Osteocyte (in vitro differentiated cells): Measurements from ENCODE around the gene KANK4. TPM values are rescaled to one million over a fixed set of nuclear protein-coding genes. Genes with fewer than 3 reads are reported as not detected.

ENCODE experiments used
- DNase-seq: peaks from one replicate; pipeline ENCODE4 v3.0.0; 2021; ENCODE audit warnings: mixed read lengths; ENCODE audit not compliant: unreplicated experiment; ENCODE audit errors: extremely low spot score
- H3K27ac Mint-ChIP-seq: one replicate; pipeline ENCODE4 v1.8.0; 2021; ENCODE audit warnings: mild to moderate bottlenecking, mixed read lengths; ENCODE audit not compliant: unreplicated experiment
- H3K27me3 Mint-ChIP-seq: one replicate; pipeline ENCODE4 v1.8.0; 2021; ENCODE audit warnings: mixed read lengths; ENCODE audit not compliant: unreplicated experiment
- H3K36me3 Mint-ChIP-seq: one replicate; pipeline ENCODE4 v1.8.0; 2021; ENCODE audit warnings: mixed read lengths; ENCODE audit not compliant: unreplicated experiment
- H3K4me1 Mint-ChIP-seq: one replicate; pipeline ENCODE4 v1.8.0; 2021; ENCODE audit warnings: mixed read lengths; ENCODE audit not compliant: unreplicated experiment
- H3K4me3 Mint-ChIP-seq: one replicate; pipeline ENCODE4 v1.8.0; 2021; ENCODE audit warnings: mild to moderate bottlenecking, moderate library complexity, mixed read lengths; ENCODE audit not compliant: unreplicated experiment
- H3K9me3 Mint-ChIP-seq: one replicate; pipeline ENCODE4 v1.8.0; 2021; ENCODE audit warnings: mixed read lengths; ENCODE audit not compliant: unreplicated experiment
- total RNA-seq: library from RNA; stranded (reverse); gene quantifications from 2 replicates; pipeline ENCODE4 v1.2.1, GENCODE V29; 2021
- TF ChIP-seq, protein P1 (sequence below): fragments of 200-600 bp; sonication (generic); IDR thresholded peaks from 2 replicates; pipeline ENCODE4 v1.5.0; 2021; ENCODE audit warnings: antibody characterized with exemption, mild to moderate bottlenecking, moderate library complexity

KANK4 gene
- total RNA-seq, 1 donor from 2014 or later, result not detected

DNA sequence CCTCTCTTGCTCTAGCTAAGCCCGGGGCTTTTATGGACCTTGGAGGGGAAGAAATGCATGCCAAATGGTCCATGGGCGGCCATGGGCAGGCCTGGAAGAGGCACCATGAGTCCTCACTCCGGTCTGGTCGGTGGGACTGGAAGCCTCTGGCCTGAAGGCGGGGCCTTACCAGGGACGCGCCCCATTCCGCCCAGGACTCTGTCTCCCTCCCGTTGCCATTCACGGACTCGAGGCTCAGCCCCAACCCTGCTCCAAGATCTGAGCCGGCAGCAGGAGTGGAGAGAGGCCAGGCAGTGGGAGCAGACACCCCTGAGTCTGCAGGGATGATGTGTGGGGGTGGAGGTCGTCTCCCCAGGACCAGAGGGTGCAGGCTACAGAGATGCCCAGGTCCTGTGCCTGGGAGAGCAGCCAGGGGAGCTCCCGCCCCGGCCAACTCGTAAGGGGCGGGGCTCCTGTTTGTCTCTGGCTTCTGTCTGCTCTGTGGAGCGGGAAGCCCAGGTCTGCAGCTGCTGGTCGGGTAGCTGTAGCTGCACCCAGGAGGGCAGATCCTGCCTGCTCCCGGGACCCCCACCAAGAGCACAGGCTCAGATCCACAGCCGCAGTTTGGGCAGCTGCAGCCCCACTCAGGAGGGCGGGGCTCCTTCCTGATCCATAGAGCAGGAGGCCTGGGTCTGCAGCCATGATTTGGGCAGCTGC is 8.3 kb upstream of the KANK4 start:
- Mint-ChIP-seq H3K27ac (no peak overlapping the region), H3K4me1 (no peaks in the 10 kb centered on the region), H3K36me3 (no peaks in the 10 kb centered on the region), H3K27me3 (peaks cover 11% of the 10 kb centered on the region), H3K9me3 (no peaks in the 10 kb centered on the region), H3K4me3 (no peak overlapping the region)
- no peak for DNase-seq
- TF ChIP-seq, protein P1, sequence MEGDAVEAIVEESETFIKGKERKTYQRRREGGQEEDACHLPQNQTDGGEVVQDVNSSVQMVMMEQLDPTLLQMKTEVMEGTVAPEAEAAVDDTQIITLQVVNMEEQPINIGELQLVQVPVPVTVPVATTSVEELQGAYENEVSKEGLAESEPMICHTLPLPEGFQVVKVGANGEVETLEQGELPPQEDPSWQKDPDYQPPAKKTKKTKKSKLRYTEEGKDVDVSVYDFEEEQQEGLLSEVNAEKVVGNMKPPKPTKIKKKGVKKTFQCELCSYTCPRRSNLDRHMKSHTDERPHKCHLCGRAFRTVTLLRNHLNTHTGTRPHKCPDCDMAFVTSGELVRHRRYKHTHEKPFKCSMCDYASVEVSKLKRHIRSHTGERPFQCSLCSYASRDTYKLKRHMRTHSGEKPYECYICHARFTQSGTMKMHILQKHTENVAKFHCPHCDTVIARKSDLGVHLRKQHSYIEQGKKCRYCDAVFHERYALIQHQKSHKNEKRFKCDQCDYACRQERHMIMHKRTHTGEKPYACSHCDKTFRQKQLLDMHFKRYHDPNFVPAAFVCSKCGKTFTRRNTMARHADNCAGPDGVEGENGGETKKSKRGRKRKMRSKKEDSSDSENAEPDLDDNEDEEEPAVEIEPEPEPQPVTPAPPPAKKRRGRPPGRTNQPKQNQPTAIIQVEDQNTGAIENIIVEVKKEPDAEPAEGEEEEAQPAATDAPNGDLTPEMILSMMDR, result no peak

DNA sequence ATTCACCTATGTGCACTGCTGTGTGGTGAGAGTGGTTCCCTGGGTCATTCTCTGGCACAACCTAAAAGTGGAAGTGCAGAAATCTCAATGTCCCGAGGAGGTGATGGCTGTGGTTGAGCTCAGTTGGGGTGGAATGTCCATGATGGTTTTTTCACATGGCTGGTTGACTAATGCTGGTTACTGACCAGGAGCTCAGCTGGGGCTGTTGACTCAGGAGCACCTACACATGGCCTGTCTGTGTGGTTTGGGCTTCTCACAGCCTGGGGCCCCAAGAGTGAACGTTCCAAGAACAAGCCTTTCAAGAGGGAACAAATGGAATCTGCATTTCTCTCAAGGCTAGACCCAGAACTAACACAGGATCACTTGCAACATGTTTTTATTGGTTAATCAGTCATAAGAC is 6.4 kb upstream of the KANK4 start:
- DNase-seq, result no peak
- no peaks in the 10 kb centered on the region for H3K9me3 Mint-ChIP-seq
- H3K4me3 Mint-ChIP-seq, result no peak overlapping the region
- peaks cover 5% of the 10 kb centered on the region for H3K4me1 Mint-ChIP-seq
- H3K36me3 Mint-ChIP-seq, result no peaks in the 10 kb centered on the region
- peaks cover 16% of the 10 kb centered on the region for H3K27me3 Mint-ChIP-seq
- TF ChIP-seq, protein P1, result no peak
- H3K27ac Mint-ChIP-seq, result no peak overlapping the region

DNA sequence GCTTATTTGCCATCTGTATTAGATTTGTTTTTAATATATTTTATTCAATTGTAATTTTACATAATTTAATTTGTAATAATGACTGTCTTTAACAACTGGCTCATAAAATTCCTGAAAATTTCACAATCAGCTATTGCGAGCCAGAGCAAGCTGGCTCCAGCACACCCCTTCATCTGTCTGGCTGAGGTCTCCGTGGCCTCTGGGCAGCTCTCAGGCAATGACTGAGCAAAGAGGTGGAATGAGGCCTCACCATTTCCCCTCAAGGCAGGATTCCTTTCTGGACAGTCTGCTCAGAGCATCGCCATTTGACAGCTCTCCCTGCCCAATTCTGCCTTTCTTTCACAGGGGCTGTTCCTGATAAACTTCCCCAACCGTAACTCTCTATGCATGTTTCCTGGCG is 5.8 kb upstream of the KANK4 start:
- TF ChIP-seq, protein P1, result no peak
- Mint-ChIP-seq H3K4me1 (peaks cover 5% of the 10 kb centered on the region), H3K27me3 (peaks cover 16% of the 10 kb centered on the region), H3K27ac (no peak overlapping the region), H3K4me3 (no peak overlapping the region), H3K9me3 (no peaks in the 10 kb centered on the region), H3K36me3 (no peaks in the 10 kb centered on the region)
- DNase-seq, result no peak

DNA sequence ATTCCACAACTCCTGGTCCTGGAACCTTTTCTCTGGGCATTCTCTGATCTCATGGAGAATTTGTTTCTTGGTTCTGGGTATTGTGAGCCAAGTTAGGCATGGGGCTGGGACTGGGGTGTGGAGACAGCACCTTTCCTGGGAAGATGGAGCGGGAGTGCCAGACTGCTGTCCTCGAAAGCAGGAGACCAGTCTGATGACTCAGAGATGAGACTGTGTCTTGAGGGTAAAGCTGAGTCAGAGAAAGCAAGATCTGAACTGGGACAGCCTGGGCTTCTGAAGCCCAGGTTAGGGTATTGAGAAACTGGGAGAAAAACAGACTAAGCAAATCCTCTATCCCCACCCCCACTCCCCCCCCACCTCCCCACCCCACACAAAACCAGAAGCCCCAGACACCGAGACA is 2.2 kb upstream of the KANK4 start:
- no peak for DNase-seq
- TF ChIP-seq, protein P1, result no peak
- peaks cover 13% of the 10 kb centered on the region for H3K4me1 Mint-ChIP-seq
- H3K4me3 Mint-ChIP-seq, result no peak overlapping the region
- no peaks in the 10 kb centered on the region for H3K9me3 Mint-ChIP-seq
- H3K36me3 Mint-ChIP-seq, result peaks cover 2% of the 10 kb centered on the region
- no peak overlapping the region for H3K27ac Mint-ChIP-seq
- peaks cover 38% of the 10 kb centered on the region for H3K27me3 Mint-ChIP-seq

DNA sequence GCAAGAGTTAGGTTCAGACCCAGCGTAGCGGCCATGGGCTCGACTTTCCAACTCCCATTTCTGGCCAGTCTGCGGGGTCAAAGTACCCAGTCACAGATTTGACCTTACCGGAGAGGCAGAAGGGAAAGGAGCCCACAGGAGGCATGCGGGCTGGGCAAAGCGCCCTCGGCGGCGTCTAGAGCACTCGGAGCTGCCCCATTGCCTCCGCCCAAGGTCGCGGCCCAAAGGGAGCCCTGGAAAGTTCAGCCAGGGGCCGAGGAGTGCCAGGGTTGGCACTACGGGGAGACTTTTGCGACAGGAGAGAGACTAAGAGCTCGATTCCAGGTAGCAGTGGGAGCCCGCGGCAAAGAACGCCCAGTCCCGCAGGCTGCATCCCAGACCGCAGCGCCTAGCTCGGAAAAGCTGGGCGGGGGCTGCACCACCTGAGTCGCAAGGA is 896 bp downstream of the KANK4 start:
- Mint-ChIP-seq H3K27ac (no peak overlapping the region), H3K27me3 (peaks cover 56% of the 10 kb centered on the region), H3K36me3 (peaks cover 2% of the 10 kb centered on the region)

More for the DNA sequence above, 896 bp downstream of the KANK4 start:
- TF ChIP-seq, protein P1, result no peak
- DNase-seq, result no peak
- H3K9me3 Mint-ChIP-seq, result no peaks in the 10 kb centered on the region
- H3K4me1 Mint-ChIP-seq, result peaks cover 13% of the 10 kb centered on the region
- H3K4me3 Mint-ChIP-seq, result peak overlapping the region; percentile 38
